ENCODE data around the gene TPM1. TPM values are rescaled to one million over a fixed set of nuclear protein-coding genes. Genes with fewer than 3 reads are reported as not detected.

The TPM1 gene
- total and polyA plus RNA-seq, 9 of the 15 experiments (the other 6 are each of a cell fraction or from before 2014, with no cell fraction given): 8.1 to 53.9 (median 43.1) TPM

- intact Hi-C loops (cut with micrococcal nuclease) (loop anchor here (5.0 kb wide), 1 partner anchor 47 kb away; the partner anchor contains the start of gene RPS27L), in situ Hi-C loops (cut with MboI) (no loop called here)
- peaks cover 0 to 30% of the 10 kb centered on the region in 2 experiments; a peak in 4 of 5 replicates for H3K4me1 ChIP-seq (replicated peaks in 1 of 2; ENCODE audit: control insufficient read depth in 2 of 2, insufficient read depth in 2 of 2, low read length in 2 of 2)
- peak; percentile 97 for FAIRE-seq
- H3K9me1 ChIP-seq (ENCODE audit: control insufficient read depth, insufficient read depth, low read length): no peaks in the 10 kb centered on the region
- no TSS peak for BruUV-seq (replicated peaks)
- H3K27me3 ChIP-seq (ENCODE audit: control insufficient read depth in 2 of 2, insufficient read depth in 2 of 2, low read length in 2 of 2): no peaks in the 10 kb centered on the region
- H2AFZ ChIP-seq (ENCODE audit: low read depth, low read length): no peak overlapping the region
- H4K20me1 ChIP-seq (replicated peaks; ENCODE audit: control insufficient read depth, insufficient read depth, low read length): no peaks in the 10 kb centered on the region
- WGBS (ENCODE audit: insufficient coverage, low coverage, missing lambda C conversion rate): 0% methylated on average over 2 of the region's 2 CpGs
- no peak overlapping the region for H3K4me3 ChIP-seq
- peaks cover 5% of the 10 kb centered on the region for H3K9me3 ChIP-seq (replicated peaks; ENCODE audit: control insufficient read depth, insufficient read depth, low read depth, low read length)
- no peaks in the 10 kb centered on the region for H3K36me3 ChIP-seq (ENCODE audit: control insufficient read depth, insufficient read depth, low read length)
- ChIA-PET POLR2A (interaction anchor here (1.1 kb wide), 1 partner anchor 40 kb away, joined by 3 read pairs; no protein-coding TSS in a partner anchor), CTCF (ENCODE audit: low intra/inter-chr PET ratio) (no interaction called here)
- ATAC-seq: peak; percentile 96
- no peak overlapping the region for H3K4me2 ChIP-seq (ENCODE audit: insufficient read depth, low read length)
- DNase-seq (ENCODE audit: extremely low read depth in 1 of 4, low spot score in 3 of 4): peak; percentile 76 to 94 (median 85)
- no peak overlapping the region for H3K27ac ChIP-seq (ENCODE audit: extremely low read depth, low read depth, low read length)
- no peaks in the 10 kb centered on the region for H3K79me2 ChIP-seq (ENCODE audit: control insufficient read depth, insufficient read depth, low read length)
- H3K9ac ChIP-seq (ENCODE audit: insufficient read depth in 1 of 2, low read depth in 2 of 2, low read length in 2 of 2): no peak overlapping the region
- TF ChIP-seq NFE2 (IDR thresholded peaks at IDR 0.05; ENCODE audit: low read depth): peak; percentile 14; the same call in 1 of the 2 replicates
- TF ChIP-seq NFATC3 (IDR thresholded peaks at IDR 0.05): no peak
- no peak for TF ChIP-seq HDGF (IDR thresholded peaks at IDR 0.05)
- peak; percentile 17 for TF ChIP-seq NEUROD1 (IDR thresholded peaks at IDR 0.05; ENCODE audit: borderline replicate concordance, low read depth, low read length, partially characterized antibody)
- no peak for TF ChIP-seq MCM7 (IDR thresholded peaks at IDR 0.05)
- no peak for TF ChIP-seq HBP1 (CRISPR knock-in tag; IDR thresholded peaks at IDR 0.05)
- no peak for TF ChIP-seq TARDBP (IDR thresholded peaks at IDR 0.05)
- TF ChIP-seq POLR2AphosphoS2 (IDR thresholded peaks at IDR 0.05; ENCODE audit: low read length): no peak
- no peak for TF ChIP-seq ZNF41 (CRISPR knock-in tag; conservative IDR thresholded peaks at IDR 0.05)
- no peak for TF ChIP-seq PRMT5 (CRISPR knock-in tag; IDR thresholded peaks at IDR 0.05)
- peak; percentile 30 to 71; a peak in 3 of 4 replicates for TF ChIP-seq MNT (conservative IDR thresholded peaks at IDR 0.05)
- TF ChIP-seq E2F6 (IDR thresholded peaks at IDR 0.05; ENCODE audit: borderline replicate concordance in 1 of 2, extremely low read depth in 1 of 2, insufficient read depth in 1 of 2, insufficient read length in 1 of 2, low read depth in 1 of 2, low read length in 1 of 2, poor library complexity in 1 of 2, severe bottlenecking in 1 of 2): no peak
- no peak; the same call in 1 of the 2 replicates for TF ChIP-seq LEF1 (IDR thresholded peaks at IDR 0.05)
- TF ChIP-seq ZNF655 (CRISPR knock-in tag; IDR thresholded peaks at IDR 0.05): no peak
- no peak for TF ChIP-seq ATF4 (CRISPR knock-in tag; IDR thresholded peaks at IDR 0.05)
- TF ChIP-seq ZNF77 (CRISPR knock-in tag; IDR thresholded peaks at IDR 0.05): no peak
- peak; percentile 64 for TF ChIP-seq LCOR (CRISPR knock-in tag; IDR thresholded peaks at IDR 0.05)
- peak; percentile 33; the same call in 1 of the 2 replicates for TF ChIP-seq NCOA1 (IDR thresholded peaks at IDR 0.05; ENCODE audit: low read depth)
- TF ChIP-seq IRF2 (CRISPR knock-in tag; IDR thresholded peaks at IDR 0.05): no peak
Observed at GRCh38 chr15:63109920-63110319, 67.4 kb downstream of the TPM1 start.
